Measurements from ENCODE around the gene NECTIN4. TPM values are rescaled to one million over a fixed set of nuclear protein-coding genes. Genes with fewer than 3 reads are reported as not detected.

The NECTIN4 gene
- total RNA-seq, 4 donors from 2014 or later, result 0.72 TPM; not detected in 3

DNA sequence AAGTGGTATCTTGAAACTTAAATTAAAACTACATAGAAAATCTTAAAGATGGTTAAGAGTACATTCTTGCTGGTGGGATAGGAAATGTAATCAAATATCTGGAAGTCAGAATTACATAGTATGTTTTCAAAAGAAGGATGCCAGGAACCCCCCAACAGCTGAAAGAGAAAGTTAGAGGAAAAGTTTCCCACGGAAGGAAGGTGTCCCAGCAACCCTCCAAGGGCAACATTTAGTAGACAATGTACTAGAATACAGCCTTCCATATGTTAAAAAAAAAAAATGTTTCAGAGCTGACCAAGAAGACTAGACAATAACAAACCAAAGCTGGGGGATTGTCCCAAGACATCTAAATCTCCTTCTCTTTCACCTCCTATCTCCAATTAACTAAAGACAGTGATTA lies 40.9 kb upstream of the NECTIN4 start:
- TF ChIP-seq CTCF (IDR thresholded peaks at IDR 0.05), result no peak

DNA sequence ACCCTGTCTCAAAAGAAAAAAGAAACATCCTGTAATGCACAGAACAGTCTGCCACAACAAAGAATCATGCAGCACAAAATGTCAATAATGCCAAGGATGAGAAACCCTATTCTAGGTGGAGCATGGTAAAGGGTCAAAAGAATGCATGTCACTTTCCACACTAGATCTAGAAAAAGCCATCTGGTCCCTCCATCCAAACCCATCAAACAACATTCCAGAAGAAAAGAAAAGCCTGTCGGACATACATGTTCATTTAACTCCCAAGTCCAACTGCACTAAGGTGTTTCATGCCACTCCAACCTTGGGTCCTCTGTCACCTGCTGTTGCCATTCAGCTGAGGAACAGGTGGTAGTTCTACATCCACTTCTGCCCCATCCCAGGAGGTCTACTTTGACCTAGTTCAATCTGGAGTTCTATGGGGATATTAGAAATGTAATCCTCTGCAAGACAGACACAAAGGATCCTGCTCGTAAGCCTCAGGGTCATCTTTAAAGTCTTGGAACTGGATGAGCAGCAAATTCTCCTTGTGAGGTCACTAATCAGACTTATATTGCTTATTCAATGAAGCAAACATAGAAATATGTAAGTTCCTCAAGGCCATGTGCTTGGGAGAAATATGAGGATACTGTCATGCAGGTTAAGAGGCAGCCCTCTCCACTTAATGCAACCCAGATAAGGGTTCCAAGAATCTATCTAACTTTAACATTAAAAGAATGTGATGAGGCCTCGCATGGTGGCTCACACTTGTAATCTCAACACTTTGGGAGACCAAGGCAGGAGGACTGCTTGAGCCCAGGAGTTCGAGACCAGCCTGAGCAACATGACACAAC lies 39.4 kb upstream of the NECTIN4 start:
- ATAC-seq (ENCODE audit: low FRiP score) (no peak), DNase-seq (ENCODE audit: low spot score) (no peak)
- TF ChIP-seq CTCF (IDR thresholded peaks at IDR 0.05), result no peak

More for the DNA sequence above, 40.9 kb upstream of the NECTIN4 start:
- DNase-seq (ENCODE audit: low spot score) (no peak), ATAC-seq (ENCODE audit: low FRiP score) (no peak)

DNA sequence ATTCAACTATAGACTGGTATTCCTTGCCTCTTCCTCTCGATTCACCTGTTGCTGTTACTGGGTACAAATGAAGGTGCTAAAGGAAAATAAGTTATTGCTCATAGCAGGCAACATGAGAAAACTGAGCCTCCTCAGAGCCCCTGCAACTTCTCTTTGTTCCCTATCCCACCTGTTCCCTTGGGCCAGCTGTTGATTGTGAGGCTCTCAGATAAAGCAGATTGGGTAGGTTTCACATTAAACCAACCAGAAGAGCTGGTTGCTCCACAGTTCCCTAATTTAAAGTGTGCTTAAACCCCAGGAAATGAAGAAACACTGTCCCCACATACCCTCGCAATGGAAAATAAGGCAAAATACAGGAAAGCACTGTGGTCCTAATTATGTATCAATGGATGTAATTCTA lies 38.3 kb upstream of the NECTIN4 start:
- TF ChIP-seq CTCF (IDR thresholded peaks at IDR 0.05), result no peak
- ATAC-seq (ENCODE audit: low FRiP score) (no peak), DNase-seq (ENCODE audit: low spot score) (no peak)

DNA sequence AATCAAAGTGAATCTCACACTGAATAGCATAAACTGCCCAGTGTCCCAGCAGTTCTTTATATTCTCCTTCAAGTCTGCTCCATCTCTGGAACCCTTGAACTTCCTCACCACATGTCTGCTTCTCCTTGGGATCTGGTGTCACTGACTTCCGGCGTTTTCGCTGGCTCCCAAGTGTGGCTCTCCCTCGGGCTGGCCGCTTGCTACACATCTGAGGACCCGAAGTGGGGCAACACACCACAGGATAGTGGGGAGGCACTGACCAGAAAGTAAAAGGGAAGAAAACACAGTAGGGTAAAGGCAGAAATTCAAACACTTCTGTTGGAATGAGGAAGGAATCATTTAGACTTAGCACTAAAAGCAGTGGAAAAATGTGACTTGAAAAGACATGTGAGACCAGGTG lies 33.6 kb upstream of the NECTIN4 start:
- no peak for TF ChIP-seq CTCF (IDR thresholded peaks at IDR 0.05)
- no peak for ATAC-seq (ENCODE audit: low FRiP score)
- no peak for DNase-seq (ENCODE audit: low spot score)

DNA sequence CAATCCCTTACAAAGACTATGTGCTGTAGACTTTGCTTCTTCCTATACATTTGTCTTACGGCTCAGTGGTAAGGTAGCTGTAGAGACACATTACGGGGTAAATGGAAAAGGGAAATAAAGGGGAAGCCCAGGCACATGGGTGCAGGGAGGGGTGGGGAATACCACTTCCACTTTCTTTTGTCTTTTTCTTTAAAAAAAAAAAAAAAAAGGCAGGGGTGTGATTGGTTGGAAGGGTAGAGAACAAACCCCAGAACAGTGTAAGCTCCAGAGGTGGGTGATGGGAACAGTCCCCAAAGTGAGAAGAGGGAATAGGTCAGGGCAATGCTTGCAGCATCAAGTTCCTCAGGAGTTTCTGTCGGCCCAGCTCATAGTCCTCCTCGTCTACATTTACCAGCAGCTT lies 32.5 kb upstream of the NECTIN4 start:
- TF ChIP-seq CTCF (IDR thresholded peaks at IDR 0.05), result no peak
- DNase-seq (ENCODE audit: low spot score), result no peak
- no peak for ATAC-seq (ENCODE audit: low FRiP score)

- no peak for TF ChIP-seq CTCF (IDR thresholded peaks at IDR 0.05)
- no peak for DNase-seq (ENCODE audit: low spot score)
- no peak for ATAC-seq (ENCODE audit: low FRiP score)
Measured at GRCh38 chr1:161121042-161121650, 31.8 kb upstream of the NECTIN4 start.
